HepG2 (cell line): ENCODE data around the gene FAIM2. TPM values are rescaled to one million over a fixed set of nuclear protein-coding genes. Genes with fewer than 3 reads are reported as not detected.

ENCODE experiments used
- BRCA1 ChIP-seq: sonication (generic); formaldehyde crosslinking; IDR thresholded peaks from 2 replicates; pipeline ENCODE4 v1.4.0; 2020; ENCODE audit warnings: missing genetic modification reagents
- PLRG1 ChIP-seq: fragments of 450-650 bp; conservative IDR thresholded peaks from 2 replicates; pipeline ENCODE4 v1.6.1; 2016
- ZFP37 ChIP-seq: sonication (generic); formaldehyde crosslinking; IDR thresholded peaks from 2 replicates; pipeline ENCODE4 v1.4.0; 2020; ENCODE audit warnings: missing genetic modification reagents, borderline replicate concordance
- ZNF335 ChIP-seq: sonication (generic); formaldehyde crosslinking; IDR thresholded peaks from 2 replicates; pipeline ENCODE4 v1.4.0; 2020; ENCODE audit warnings: missing genetic modification reagents
- ZNF432 ChIP-seq: sonication (generic); formaldehyde crosslinking; IDR thresholded peaks from 2 replicates; pipeline ENCODE4 v1.5.0; 2020; ENCODE audit warnings: missing genetic modification reagents, mild to moderate bottlenecking, borderline replicate concordance
- polyA plus RNA-seq, 8 experiments: library from polyadenylated mRNA; depleted of rRNA in 3 of 8; stranded (reverse) in 7 of 8; unstranded in 1 of 8; fragments of >200 nt; fragmentation: Illumina TruSeq in 4 of 8; extraction: Trizol in 4 of 8; gene quantifications; 2 replicates each; pipeline versions ENCODE4 v1.2.1 to v1.2.3, GENCODE V29; 2011 to 2016; ENCODE audit warnings: low read depth in 4 of 8, missing spikeins in 1 of 8, mixed read lengths in 1 of 8; ENCODE audit not compliant: insufficient read depth in 1 of 8
- total RNA-seq, 5 experiments: library from RNA; depleted of rRNA; stranded (reverse); fragments of >200 nt; fragmentation: Illumina TruSeq; extraction: Trizol; gene quantifications; 2 replicates each; pipeline ENCODE4 v1.2.3, GENCODE V29; 2016; ENCODE audit warnings: low read depth in 1 of 5
- TF ChIP-seq, protein P1 (sequence below), 2 experiments: fragments of 450-650 bp in 1 of 2; sonication (generic) in 1 of 2; formaldehyde crosslinking in 1 of 2; IDR thresholded peaks; 2 replicates each; pipeline versions ENCODE4 v1.6.1 to v1.8.0; 2016 to 2022; ENCODE audit warnings: antibody characterized with exemption in 1 of 2, mild to moderate bottlenecking in 1 of 2, missing genetic modification reagents in 1 of 2
- TF ChIP-seq, protein P2 (sequence below): sonication (generic); formaldehyde crosslinking; IDR thresholded peaks from 2 replicates; pipeline ENCODE4; 2020; ENCODE audit warnings: missing genetic modification reagents, mild to moderate bottlenecking, borderline replicate concordance

FAIM2 gene
- total and polyA plus RNA-seq, 2 of the 13 experiments (the other 11 are each of a cell fraction or from before 2014, with no cell fraction given), result not detected

- TF ChIP-seq, protein P1, sequence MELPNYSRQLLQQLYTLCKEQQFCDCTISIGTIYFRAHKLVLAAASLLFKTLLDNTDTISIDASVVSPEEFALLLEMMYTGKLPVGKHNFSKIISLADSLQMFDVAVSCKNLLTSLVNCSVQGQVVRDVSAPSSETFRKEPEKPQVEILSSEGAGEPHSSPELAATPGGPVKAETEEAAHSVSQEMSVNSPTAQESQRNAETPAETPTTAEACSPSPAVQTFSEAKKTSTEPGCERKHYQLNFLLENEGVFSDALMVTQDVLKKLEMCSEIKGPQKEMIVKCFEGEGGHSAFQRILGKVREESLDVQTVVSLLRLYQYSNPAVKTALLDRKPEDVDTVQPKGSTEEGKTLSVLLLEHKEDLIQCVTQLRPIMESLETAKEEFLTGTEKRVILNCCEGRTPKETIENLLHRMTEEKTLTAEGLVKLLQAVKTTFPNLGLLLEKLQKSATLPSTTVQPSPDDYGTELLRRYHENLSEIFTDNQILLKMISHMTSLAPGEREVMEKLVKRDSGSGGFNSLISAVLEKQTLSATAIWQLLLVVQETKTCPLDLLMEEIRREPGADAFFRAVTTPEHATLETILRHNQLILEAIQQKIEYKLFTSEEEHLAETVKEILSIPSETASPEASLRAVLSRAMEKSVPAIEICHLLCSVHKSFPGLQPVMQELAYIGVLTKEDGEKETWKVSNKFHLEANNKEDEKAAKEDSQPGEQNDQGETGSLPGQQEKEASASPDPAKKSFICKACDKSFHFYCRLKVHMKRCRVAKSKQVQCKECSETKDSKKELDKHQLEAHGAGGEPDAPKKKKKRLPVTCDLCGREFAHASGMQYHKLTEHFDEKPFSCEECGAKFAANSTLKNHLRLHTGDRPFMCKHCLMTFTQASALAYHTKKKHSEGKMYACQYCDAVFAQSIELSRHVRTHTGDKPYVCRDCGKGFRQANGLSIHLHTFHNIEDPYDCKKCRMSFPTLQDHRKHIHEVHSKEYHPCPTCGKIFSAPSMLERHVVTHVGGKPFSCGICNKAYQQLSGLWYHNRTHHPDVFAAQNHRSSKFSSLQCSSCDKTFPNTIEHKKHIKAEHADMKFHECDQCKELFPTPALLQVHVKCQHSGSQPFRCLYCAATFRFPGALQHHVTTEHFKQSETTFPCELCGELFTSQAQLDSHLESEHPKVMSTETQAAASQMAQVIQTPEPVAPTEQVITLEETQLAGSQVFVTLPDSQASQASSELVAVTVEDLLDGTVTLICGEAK (IDR thresholded peaks at IDR 0.05), result no peak
- TF ChIP-seq, protein P1 (CRISPR knock-in tag; IDR thresholded peaks at IDR 0.05), result no peak
- no peak for TF ChIP-seq ZNF432 (CRISPR knock-in tag)
- no peak for TF ChIP-seq ZFP37 (CRISPR knock-in tag)
- TF ChIP-seq ZNF335 (CRISPR knock-in tag), result no peak
- no peak for TF ChIP-seq PLRG1
- TF ChIP-seq, protein P2, sequence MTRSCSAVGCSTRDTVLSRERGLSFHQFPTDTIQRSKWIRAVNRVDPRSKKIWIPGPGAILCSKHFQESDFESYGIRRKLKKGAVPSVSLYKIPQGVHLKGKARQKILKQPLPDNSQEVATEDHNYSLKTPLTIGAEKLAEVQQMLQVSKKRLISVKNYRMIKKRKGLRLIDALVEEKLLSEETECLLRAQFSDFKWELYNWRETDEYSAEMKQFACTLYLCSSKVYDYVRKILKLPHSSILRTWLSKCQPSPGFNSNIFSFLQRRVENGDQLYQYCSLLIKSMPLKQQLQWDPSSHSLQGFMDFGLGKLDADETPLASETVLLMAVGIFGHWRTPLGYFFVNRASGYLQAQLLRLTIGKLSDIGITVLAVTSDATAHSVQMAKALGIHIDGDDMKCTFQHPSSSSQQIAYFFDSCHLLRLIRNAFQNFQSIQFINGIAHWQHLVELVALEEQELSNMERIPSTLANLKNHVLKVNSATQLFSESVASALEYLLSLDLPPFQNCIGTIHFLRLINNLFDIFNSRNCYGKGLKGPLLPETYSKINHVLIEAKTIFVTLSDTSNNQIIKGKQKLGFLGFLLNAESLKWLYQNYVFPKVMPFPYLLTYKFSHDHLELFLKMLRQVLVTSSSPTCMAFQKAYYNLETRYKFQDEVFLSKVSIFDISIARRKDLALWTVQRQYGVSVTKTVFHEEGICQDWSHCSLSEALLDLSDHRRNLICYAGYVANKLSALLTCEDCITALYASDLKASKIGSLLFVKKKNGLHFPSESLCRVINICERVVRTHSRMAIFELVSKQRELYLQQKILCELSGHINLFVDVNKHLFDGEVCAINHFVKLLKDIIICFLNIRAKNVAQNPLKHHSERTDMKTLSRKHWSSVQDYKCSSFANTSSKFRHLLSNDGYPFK (CRISPR knock-in tag), result no peak
- TF ChIP-seq BRCA1 (CRISPR knock-in tag), result no peak
- TF ChIP-seq, all 625 proteins: peak for 0
Observed at GRCh38 chr12:49946497-49946896, 42.8 kb upstream of the FAIM2 start (continued).
